ENCODE results near the gene PHC2.

The PHC2 gene

GRCh38 chr1:33445108-33445507, 14.2 kb upstream of the PHC2 start:
- DNase-seq: no peak

GRCh38 chr1:33443705-33444180, 12.8 kb upstream of the PHC2 start:
- DNase-seq: no peak

- no peak for DNase-seq
Measured at GRCh38 chr1:33443080-33443704, 12.3 kb upstream of the PHC2 start.

GRCh38 chr1:33442141-33442540, 11.2 kb upstream of the PHC2 start:
- DNase-seq: no peak

- DNase-seq: no peak
Measured at GRCh38 chr1:33441088-33441745, 10.3 kb upstream of the PHC2 start.

- no peak for DNase-seq
Measured at GRCh38 chr1:33439662-33440061, 8.8 kb upstream of the PHC2 start.

- no peak for DNase-seq
Measured at GRCh38 chr1:33438364-33439160, 7.7 kb upstream of the PHC2 start.

GRCh38 chr1:33436557-33437285, 5.8 kb upstream of the PHC2 start:
- DNase-seq: no peak

GRCh38 chr1:33435096-33435820, 4.4 kb upstream of the PHC2 start:
- no peak for DNase-seq

- no peak for DNase-seq
Measured at GRCh38 chr1:33434363-33434750, 3.5 kb upstream of the PHC2 start.

GRCh38 chr1:33433509-33434362, 2.8 kb upstream of the PHC2 start:
- DNase-seq: no peak

- DNase-seq: no peak
Measured at GRCh38 chr1:33429856-33430691, 821 bp downstream of the PHC2 start.

- DNase-seq: no peak
Measured at GRCh38 chr1:33429332-33429731, 1.6 kb downstream of the PHC2 start.

- DNase-seq: no peak
Measured at GRCh38 chr1:33428661-33429060, 2.2 kb downstream of the PHC2 start.

- DNase-seq: no peak
Measured at GRCh38 chr1:33426916-33427315, 4.0 kb downstream of the PHC2 start.

- DNase-seq: no peak
Measured at GRCh38 chr1:33425900-33426299, 5.0 kb downstream of the PHC2 start.

GRCh38 chr1:33424610-33425009, 6.3 kb downstream of the PHC2 start:
- no peak for DNase-seq

- no peak for DNase-seq
Measured at GRCh38 chr1:33424205-33424604, 6.7 kb downstream of the PHC2 start.

GRCh38 chr1:33420870-33421775, 9.8 kb downstream of the PHC2 start:
- DNase-seq: no peak

GRCh38 chr1:33418811-33419210, 12.1 kb downstream of the PHC2 start:
- no peak for DNase-seq
